ENCODE data around the gene RARA.

Gene RARA

DNA sequence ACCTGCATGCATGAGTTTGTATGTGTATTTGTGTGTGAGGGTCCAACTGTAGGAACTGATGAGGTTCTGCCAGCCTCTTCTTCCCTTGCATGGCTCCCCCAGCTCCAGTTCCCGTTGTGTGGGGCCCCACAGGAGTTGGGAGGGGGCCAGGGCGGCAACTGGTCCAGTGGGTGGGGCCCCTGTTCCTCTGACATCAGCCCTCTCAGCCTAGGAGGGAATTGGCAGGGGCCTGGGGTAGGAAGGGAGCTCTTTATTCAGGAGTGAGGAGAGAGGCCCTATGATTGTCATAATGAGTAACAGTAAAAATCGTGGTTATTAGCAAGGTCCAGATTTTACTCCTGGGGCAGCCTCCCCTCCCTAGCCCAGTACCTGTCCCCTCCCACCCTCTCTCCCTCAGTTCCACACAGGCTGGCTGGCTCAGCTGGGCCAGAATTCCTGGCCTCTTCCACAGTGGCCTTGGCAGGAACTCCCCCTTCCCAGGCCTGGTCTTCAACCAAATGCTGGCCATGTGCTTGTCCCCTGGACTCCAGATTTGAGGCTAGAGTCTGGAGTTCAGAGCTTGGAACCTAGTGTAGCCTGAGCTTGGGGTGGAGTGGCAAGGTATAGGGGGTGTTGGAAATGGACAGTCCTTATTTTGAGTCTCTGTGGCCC is 18.9 kb downstream of the RARA start:
- no peak overlapping the region for H3K27ac ChIP-seq
- no peak for TF ChIP-seq ZFX (IDR thresholded peaks at IDR 0.05)
- TF ChIP-seq, protein P1, sequence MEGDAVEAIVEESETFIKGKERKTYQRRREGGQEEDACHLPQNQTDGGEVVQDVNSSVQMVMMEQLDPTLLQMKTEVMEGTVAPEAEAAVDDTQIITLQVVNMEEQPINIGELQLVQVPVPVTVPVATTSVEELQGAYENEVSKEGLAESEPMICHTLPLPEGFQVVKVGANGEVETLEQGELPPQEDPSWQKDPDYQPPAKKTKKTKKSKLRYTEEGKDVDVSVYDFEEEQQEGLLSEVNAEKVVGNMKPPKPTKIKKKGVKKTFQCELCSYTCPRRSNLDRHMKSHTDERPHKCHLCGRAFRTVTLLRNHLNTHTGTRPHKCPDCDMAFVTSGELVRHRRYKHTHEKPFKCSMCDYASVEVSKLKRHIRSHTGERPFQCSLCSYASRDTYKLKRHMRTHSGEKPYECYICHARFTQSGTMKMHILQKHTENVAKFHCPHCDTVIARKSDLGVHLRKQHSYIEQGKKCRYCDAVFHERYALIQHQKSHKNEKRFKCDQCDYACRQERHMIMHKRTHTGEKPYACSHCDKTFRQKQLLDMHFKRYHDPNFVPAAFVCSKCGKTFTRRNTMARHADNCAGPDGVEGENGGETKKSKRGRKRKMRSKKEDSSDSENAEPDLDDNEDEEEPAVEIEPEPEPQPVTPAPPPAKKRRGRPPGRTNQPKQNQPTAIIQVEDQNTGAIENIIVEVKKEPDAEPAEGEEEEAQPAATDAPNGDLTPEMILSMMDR (conservative IDR thresholded peaks at IDR 0.05): no peak

DNA sequence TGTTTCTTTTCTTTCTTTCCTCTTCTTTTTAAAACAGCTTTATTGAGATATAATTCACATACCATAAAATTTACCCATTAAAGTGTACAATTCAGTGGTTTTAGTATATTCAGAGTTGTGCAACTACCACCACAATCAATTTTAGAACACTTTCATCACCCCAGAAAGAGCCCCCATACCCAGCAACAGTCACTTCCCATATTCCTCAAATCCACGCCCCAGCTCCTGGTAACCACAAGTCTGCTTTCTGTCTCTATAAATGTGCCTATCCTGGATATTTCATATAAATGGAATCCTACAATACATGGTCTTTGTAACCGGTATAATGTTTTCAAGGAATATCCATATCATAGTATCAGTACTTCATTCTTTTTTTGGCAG is 19.4 kb downstream of the RARA start:
- TF ChIP-seq, protein P1 (conservative IDR thresholded peaks at IDR 0.05): no peak
- TF ChIP-seq ZFX (IDR thresholded peaks at IDR 0.05): no peak
- H3K27ac ChIP-seq: no peak overlapping the region

DNA sequence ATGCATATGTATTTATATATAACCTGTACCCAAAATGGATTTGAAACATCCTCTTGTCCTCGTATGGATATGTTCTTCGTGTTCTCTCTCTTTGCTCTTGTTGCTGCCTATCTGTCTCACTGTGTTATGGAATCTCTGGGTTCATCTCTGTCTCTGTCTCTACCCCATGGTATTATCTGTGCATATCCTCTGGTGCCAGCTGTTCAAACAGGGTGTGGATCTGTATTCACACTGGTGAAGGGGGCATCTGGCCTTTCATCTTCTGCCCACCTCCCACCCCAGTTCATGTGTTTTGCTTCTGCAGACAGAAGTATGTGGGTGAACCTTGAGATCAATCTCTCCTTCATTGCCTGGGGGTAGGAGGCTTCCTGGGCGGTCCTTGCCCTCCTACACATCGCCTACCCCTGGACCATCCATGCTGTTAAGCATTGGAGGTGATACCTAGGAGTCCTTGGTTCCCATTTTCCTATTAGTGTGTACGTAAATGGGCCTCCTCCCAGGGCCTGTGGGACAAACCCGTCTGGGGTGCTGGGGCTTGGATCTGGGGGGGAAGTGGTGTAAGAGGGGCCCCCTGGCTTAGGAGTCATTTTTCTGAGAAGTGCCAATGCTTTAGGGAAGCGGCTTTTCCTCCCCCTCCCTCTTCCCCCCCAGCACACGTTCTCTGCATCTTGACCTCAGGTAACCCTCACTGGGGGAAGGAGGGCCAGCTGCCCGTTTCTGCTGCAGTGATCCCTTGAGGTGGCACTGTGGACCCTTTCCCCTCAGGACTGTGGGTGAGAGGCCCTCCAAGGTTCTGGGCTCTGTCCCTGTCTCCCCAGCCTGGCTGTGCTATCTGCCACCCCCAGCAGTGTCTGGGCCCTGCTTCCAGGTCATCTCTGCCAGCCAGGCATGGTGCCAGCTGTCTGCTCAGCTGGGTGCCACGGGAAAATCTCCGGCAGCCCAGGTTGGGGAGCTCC is 21.1 kb downstream of the RARA start:
- peak overlapping the region; percentile 89 for H3K27ac ChIP-seq
- no peak for TF ChIP-seq ZFX (IDR thresholded peaks at IDR 0.05)
- TF ChIP-seq, protein P1 (conservative IDR thresholded peaks at IDR 0.05): no peak

DNA sequence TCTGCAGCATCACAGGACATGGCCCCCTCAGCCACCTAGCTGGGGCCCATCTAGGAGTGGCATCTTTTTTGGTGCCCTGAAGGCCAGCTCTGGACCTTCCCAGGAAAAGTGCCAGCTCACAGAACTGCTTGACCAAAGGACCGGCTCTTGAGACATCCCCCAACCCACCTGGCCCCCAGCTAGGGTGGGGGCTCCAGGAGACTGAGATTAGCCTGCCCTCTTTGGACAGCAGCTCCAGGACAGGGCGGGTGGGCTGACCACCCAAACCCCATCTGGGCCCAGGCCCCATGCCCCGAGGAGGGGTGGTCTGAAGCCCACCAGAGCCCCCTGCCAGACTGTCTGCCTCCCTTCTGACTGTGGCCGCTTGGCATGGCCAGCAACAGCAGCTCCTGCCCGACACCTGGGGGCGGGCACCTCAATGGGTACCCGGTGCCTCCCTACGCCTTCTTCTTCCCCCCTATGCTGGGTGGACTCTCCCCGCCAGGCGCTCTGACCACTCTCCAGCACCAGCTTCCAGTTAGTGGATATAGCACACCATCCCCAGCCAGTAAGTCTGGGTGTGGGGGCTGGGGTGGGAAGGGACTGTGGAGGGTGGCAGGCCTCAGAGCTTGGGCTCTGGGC is 22.0 kb downstream of the RARA start:
- no peak for TF ChIP-seq ZFX (IDR thresholded peaks at IDR 0.05)
- TF ChIP-seq, protein P1 (conservative IDR thresholded peaks at IDR 0.05): no peak

DNA sequence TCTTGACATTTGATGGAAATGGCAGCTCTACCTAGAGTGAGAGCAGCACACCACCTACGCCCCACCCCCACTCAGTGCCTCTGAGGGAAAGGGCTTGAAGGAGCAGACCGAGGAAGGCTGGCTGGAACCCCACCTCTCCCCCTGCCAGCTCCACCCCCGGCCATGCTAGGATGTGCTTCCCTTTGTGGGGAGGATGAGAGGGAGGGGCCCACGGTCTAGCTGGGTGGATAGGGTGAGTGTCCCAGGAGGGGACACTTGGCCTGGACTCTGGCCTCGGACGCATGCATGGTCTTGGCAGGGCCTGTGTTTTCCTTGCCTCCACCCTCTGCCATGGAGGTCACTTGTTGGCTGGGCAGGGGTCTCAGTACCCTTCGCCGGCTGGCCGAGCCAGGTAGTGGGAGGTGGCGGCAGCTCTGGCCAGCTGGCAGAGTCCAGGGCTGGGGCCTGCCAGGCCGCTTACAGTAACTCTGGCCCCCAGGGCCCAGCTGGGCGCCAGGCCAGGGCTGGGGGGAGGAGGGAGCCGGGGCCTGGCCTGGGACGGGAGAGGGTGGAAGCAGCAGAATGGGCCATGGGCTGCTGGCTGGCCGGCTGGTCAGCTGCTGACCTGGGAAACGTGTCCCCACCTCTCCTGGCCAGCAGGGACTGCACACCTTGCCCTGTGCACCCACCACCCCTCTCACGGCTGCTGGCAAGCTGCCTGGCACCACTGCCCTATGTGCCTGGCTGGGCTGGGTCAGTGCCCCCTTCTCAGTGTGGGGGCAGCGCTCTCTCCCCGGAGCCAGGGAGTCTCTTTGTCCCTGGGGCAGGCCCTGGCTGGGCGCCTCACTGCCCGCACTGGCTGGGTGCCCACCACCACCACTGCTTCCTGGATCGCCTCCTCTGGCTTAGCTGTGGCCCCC is 23.0 kb downstream of the RARA start:
- TF ChIP-seq, protein P1 (conservative IDR thresholded peaks at IDR 0.05): no peak
- TF ChIP-seq ZFX (IDR thresholded peaks at IDR 0.05): peak; percentile 69; the same call in 1 of the 2 replicates
- H3K27ac ChIP-seq: peak overlapping the region; percentile 89

More for the DNA sequence above, 22.0 kb downstream of the RARA start:
- H3K27ac ChIP-seq: peak overlapping the region; percentile 89

DNA sequence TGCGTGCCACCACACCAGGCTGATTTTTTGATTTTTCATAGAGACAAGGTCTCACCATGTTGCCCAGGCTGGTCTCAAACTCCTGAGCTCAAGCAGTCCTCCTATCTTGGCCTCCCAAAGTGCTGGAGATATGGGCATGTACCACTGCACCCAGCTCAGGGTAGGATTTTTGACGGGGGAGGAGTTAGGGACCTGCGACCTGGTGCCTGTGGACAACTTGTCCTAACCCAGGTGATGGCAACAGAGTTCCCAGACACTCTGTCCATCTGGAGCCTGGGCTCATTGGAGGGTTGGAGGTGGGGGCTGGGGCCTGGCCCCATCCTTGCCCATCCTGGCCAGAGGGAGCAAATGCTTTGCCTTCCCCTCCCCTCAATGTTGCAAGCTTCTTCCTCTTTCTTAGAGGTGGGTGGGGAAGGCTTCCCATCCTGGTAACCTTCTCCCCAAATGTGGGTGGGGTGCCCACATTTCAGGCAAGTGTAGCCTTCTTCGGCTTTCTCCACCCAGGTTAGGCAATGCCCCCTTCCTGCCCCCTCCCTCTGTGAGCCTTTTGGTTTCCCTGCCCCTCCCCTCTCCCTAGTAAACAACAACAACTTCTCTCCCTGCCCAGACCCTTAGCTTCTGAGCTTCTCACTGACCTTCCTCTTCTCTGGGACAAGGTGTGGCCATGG is 24.9 kb downstream of the RARA start:
- TF ChIP-seq, protein P1 (conservative IDR thresholded peaks at IDR 0.05): no peak
- TF ChIP-seq ZFX (IDR thresholded peaks at IDR 0.05): no peak
- H3K27ac ChIP-seq: no peak overlapping the region
